ENCODE data around the gene RPIA. TPM values are rescaled to one million over a fixed set of nuclear protein-coding genes. Genes with fewer than 3 reads are reported as not detected.

Gene RPIA
- total RNA-seq, 1 donor from 2014 or later = 13.3 TPM

- TF ChIP-seq EZH2 (IDR thresholded peaks at IDR 0.05; ENCODE audit: insufficient read depth, low read length) (no peak), CTCF (IDR thresholded peaks at IDR 0.05; ENCODE audit: insufficient read depth, low read depth, low read length) (no peak)
- DNase-seq (ENCODE audit: low read depth) (no peak), FAIRE-seq (no peak)
- Mint-ChIP-seq H3K27me3 (ENCODE audit: low read depth, unreplicated experiment) (peaks cover 4% of the 10 kb centered on the region), H3K27ac (ENCODE audit: unreplicated experiment) (no peak overlapping the region), H3K4me1 (ENCODE audit: low read depth, unreplicated experiment) (peaks cover 4% of the 10 kb centered on the region), H3K4me3 (ENCODE audit: unreplicated experiment) (no peak overlapping the region), H3K36me3 (ENCODE audit: low read depth, unreplicated experiment) (peaks cover 6% of the 10 kb centered on the region), H3K9me3 (ENCODE audit: unreplicated experiment) (peaks cover 14% of the 10 kb centered on the region)
- Histone ChIP-seq H3K4me1 (ENCODE audit: insufficient read depth, low read length) (no peaks in the 10 kb centered on the region), H3K36me3 (ENCODE audit: insufficient read depth, low read length) (no peaks in the 10 kb centered on the region), H4K20me1 (ENCODE audit: insufficient read depth, low read length) (no peaks in the 10 kb centered on the region), H3K4me2 (ENCODE audit: low read length) (no peak overlapping the region), H3K79me2 (ENCODE audit: insufficient read depth, low read length) (no peaks in the 10 kb centered on the region), H3K27me3 (ENCODE audit: insufficient read depth, low read length) (no peaks in the 10 kb centered on the region), H3K9ac (ENCODE audit: low read length) (no peak overlapping the region), H3K4me3 (ENCODE audit: insufficient read depth, low read depth, low read length) (no peak overlapping the region), H3K9me3 (ENCODE audit: insufficient read depth, low read depth, low read length) (peaks cover 13% of the 10 kb centered on the region), H3K27ac (ENCODE audit: low read depth, low read length) (no peak overlapping the region), H2AFZ (ENCODE audit: low read depth, low read length) (no peak overlapping the region)
Measured at GRCh38 chr2:88680916-88681315, 10.6 kb upstream of the RPIA start.

GRCh38 chr2:88683160-88684021 is 8.1 kb upstream of the RPIA start:
- H3K9me3 Mint-ChIP-seq (ENCODE audit: unreplicated experiment) = peaks cover 14% of the 10 kb centered on the region
- no peak overlapping the region for H3K4me3 ChIP-seq (ENCODE audit: insufficient read depth, low read depth, low read length)
- H3K27ac ChIP-seq (ENCODE audit: low read depth, low read length) = no peak overlapping the region
- peaks cover under 1% of the 10 kb centered on the region for H3K4me1 Mint-ChIP-seq (ENCODE audit: low read depth, unreplicated experiment)
- no peaks in the 10 kb centered on the region for H3K79me2 ChIP-seq (ENCODE audit: insufficient read depth, low read length)
- H3K4me1 ChIP-seq (ENCODE audit: insufficient read depth, low read length) = no peaks in the 10 kb centered on the region
- no peak overlapping the region for H2AFZ ChIP-seq (ENCODE audit: low read depth, low read length)
- H3K9me3 ChIP-seq (ENCODE audit: insufficient read depth, low read depth, low read length) = peaks cover 13% of the 10 kb centered on the region
- no peaks in the 10 kb centered on the region for H3K27me3 ChIP-seq (ENCODE audit: insufficient read depth, low read length)
- H3K9ac ChIP-seq (ENCODE audit: low read length) = no peak overlapping the region
- no peak overlapping the region for H3K4me2 ChIP-seq (ENCODE audit: low read length)
- no peaks in the 10 kb centered on the region for H4K20me1 ChIP-seq (ENCODE audit: insufficient read depth, low read length)
- DNase-seq (ENCODE audit: low read depth) = no peak
- TF ChIP-seq CTCF (IDR thresholded peaks at IDR 0.05; ENCODE audit: insufficient read depth, low read depth, low read length) (no peak), EZH2 (IDR thresholded peaks at IDR 0.05; ENCODE audit: insufficient read depth, low read length) (no peak)
- no peaks in the 10 kb centered on the region for H3K36me3 ChIP-seq (ENCODE audit: insufficient read depth, low read length)
- peaks cover 9% of the 10 kb centered on the region for H3K36me3 Mint-ChIP-seq (ENCODE audit: low read depth, unreplicated experiment)
- peak overlapping the region; percentile 24 for H3K27ac Mint-ChIP-seq (ENCODE audit: unreplicated experiment)
- no peak for FAIRE-seq
- peaks cover 4% of the 10 kb centered on the region for H3K27me3 Mint-ChIP-seq (ENCODE audit: low read depth, unreplicated experiment)
- H3K4me3 Mint-ChIP-seq (ENCODE audit: unreplicated experiment) = no peak overlapping the region

- no peaks in the 10 kb centered on the region for H3K79me2 ChIP-seq (ENCODE audit: insufficient read depth, low read length)
- no peak overlapping the region for H3K9ac ChIP-seq (ENCODE audit: low read length)
- TF ChIP-seq EZH2 (IDR thresholded peaks at IDR 0.05; ENCODE audit: insufficient read depth, low read length) = no peak
- no peak for TF ChIP-seq CTCF (IDR thresholded peaks at IDR 0.05; ENCODE audit: insufficient read depth, low read depth, low read length)
- Mint-ChIP-seq H3K9me3 (ENCODE audit: unreplicated experiment) (peaks cover 17% of the 10 kb centered on the region), H3K27me3 (ENCODE audit: low read depth, unreplicated experiment) (peaks cover 2% of the 10 kb centered on the region), H3K4me1 (ENCODE audit: low read depth, unreplicated experiment) (no peaks in the 10 kb centered on the region), H3K27ac (ENCODE audit: unreplicated experiment) (no peak overlapping the region), H3K4me3 (ENCODE audit: unreplicated experiment) (no peak overlapping the region), H3K36me3 (ENCODE audit: low read depth, unreplicated experiment) (peaks cover 7% of the 10 kb centered on the region)
- H2AFZ ChIP-seq (ENCODE audit: low read depth, low read length) = no peak overlapping the region
- H4K20me1 ChIP-seq (ENCODE audit: insufficient read depth, low read length) = no peaks in the 10 kb centered on the region
- no peaks in the 10 kb centered on the region for H3K36me3 ChIP-seq (ENCODE audit: insufficient read depth, low read length)
- H3K4me3 ChIP-seq (ENCODE audit: insufficient read depth, low read depth, low read length) = no peak overlapping the region
- FAIRE-seq = no peak
- H3K4me1 ChIP-seq (ENCODE audit: insufficient read depth, low read length) = no peaks in the 10 kb centered on the region
- DNase-seq (ENCODE audit: low read depth) = no peak
- H3K9me3 ChIP-seq (ENCODE audit: insufficient read depth, low read depth, low read length) = peaks cover 13% of the 10 kb centered on the region
- no peak overlapping the region for H3K27ac ChIP-seq (ENCODE audit: low read depth, low read length)
- no peak overlapping the region for H3K4me2 ChIP-seq (ENCODE audit: low read length)
- H3K27me3 ChIP-seq (ENCODE audit: insufficient read depth, low read length) = no peaks in the 10 kb centered on the region
Measured at GRCh38 chr2:88684519-88684918, 7.0 kb upstream of the RPIA start.
